Right lobe of liver (tissue), 4 donors: ENCODE data around the gene PCNT.

Source experiments
- POLR2A ChIP-seq: fragments of 450-650 bp; IDR thresholded peaks from one replicate; pipeline ENCODE4 v1.6.1; 2017; ENCODE audit warnings: antibody characterized with exemption, mild to moderate bottlenecking
- TF ChIP-seq, protein P1 (sequence below), 4 donors: fragments of 200-600 bp in 3 of 4; fragments of 450-650 bp in 1 of 4; IDR thresholded peaks; one replicate each; pipeline versions ENCODE4 v1.5.1 to v1.8.0; 2016 to 2022; ENCODE audit warnings: antibody characterized with exemption in 4 of 4, mild to moderate bottlenecking in 2 of 4
- donor health status: DM: no; HTN: no; CAD: no.
- donor health status: DM: no; HTN: no; CAD: no.
- donor health status: DM: no; HTN: yes; CAD: no.

DNA sequence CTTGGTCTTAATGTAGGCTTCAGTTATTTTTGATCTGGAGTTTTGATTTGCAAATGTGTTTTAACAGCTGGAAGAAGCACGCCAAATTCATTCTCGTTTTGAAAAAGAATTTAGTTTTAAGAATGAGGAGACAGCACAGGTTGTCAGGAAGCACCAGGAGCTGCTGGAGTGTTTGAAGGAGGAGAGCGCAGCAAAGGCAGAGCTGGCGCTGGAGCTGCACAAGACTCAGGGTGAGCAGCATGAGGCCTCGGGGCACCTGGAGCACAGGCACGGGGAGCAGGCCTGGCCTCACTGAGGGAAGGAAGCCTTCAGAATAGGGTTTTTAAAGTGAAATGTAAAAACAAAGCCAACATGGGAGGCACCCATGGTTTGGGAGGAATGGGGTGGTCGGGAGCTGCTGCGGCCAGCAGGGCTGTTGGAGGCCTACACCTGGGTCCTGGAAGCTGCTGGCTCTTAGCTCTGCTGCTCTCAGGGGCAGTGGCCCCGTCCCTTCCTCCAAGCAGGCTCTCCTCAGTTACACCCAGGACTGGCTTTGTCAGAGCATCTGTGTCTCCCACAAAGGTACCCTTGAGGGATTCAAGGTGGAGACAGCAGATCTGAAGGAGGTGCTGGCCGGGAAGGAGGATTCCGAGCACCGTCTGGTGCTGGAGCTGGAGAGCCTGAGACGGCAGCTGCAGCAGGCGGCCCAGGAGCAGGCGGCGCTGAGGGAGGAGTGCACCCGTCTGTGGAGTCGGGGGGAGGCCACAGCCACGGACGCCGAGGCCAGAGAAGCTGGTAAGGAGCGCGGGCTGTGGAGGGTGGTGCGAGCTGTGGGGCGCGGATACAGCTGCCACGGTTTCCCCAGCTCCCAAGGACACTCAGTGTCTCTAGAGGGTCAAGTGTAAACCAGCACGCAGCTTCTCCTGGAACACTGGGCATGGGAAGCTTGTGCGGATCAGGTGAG is 66.9 kb downstream of the PCNT start:
- TF ChIP-seq, protein P1, sequence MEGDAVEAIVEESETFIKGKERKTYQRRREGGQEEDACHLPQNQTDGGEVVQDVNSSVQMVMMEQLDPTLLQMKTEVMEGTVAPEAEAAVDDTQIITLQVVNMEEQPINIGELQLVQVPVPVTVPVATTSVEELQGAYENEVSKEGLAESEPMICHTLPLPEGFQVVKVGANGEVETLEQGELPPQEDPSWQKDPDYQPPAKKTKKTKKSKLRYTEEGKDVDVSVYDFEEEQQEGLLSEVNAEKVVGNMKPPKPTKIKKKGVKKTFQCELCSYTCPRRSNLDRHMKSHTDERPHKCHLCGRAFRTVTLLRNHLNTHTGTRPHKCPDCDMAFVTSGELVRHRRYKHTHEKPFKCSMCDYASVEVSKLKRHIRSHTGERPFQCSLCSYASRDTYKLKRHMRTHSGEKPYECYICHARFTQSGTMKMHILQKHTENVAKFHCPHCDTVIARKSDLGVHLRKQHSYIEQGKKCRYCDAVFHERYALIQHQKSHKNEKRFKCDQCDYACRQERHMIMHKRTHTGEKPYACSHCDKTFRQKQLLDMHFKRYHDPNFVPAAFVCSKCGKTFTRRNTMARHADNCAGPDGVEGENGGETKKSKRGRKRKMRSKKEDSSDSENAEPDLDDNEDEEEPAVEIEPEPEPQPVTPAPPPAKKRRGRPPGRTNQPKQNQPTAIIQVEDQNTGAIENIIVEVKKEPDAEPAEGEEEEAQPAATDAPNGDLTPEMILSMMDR (IDR thresholded peaks at IDR 0.05): no peak
- TF ChIP-seq POLR2A: no peak
